Naive thymus-derived CD8-positive, alpha-beta T cell (primary cell): Measurements from ENCODE around the gene ITPKC. TPM values are rescaled to one million over a fixed set of nuclear protein-coding genes. Genes with fewer than 3 reads are reported as not detected.
"Not testable (repeated sequence)": the region's sequence is repeated elsewhere in the genome, so short reads cannot be mapped to it uniquely, and the experiment has no call there.

Experiments
- ATAC-seq, 2 donors: fragments of 150-1000 bp; cut with Tn5 transposase in 1 of 2; sonication (Bioruptor Pico), chemical (Tn5 transposase) in 1 of 2; 1 replicate in 1 of 2; 2 replicates in 1 of 2; pipeline ENCODE4 v1.10.0; 2021; ENCODE audit warnings: mild to moderate bottlenecking in 2 of 2, moderate library complexity in 2 of 2
- POLR2A ChIA-PET: fragments of 350-600 bp; sonication (Branson Sonifier 250); formaldehyde crosslinking; loops from one replicate; lab custom pipeline; 2021; ENCODE audit warnings: antibody characterized with exemption; lab: Charles Lee
- DNase-seq, 10 donors: peaks; one replicate each; pipeline versions ENCODE4 v3.0.0 to v3.0.0-alpha.2; 2020 to 2022
- H3K27ac Mint-ChIP-seq, 10 donors: one replicate each; pipeline ENCODE4 v1.8.0; 2020 to 2022; ENCODE audit warnings: mild to moderate bottlenecking in 10 of 10, mixed read lengths in 10 of 10, moderate library complexity in 4 of 10, inconsistent platforms in 1 of 10
- H3K27me3 Mint-ChIP-seq, 5 donors: one replicate each; pipeline ENCODE4 v1.8.0; 2021 to 2022; ENCODE audit warnings: mixed read lengths in 5 of 5
- H3K36me3 Mint-ChIP-seq, 3 donors: one replicate each; pipeline ENCODE4 v1.8.0; 2020 to 2022; ENCODE audit warnings: mixed read lengths in 3 of 3, mild to moderate bottlenecking in 2 of 3, inconsistent platforms in 1 of 3
- H3K4me1 Mint-ChIP-seq, 4 donors: one replicate each; pipeline ENCODE4 v1.8.0; 2021 to 2022; ENCODE audit warnings: mixed read lengths in 4 of 4
- H3K4me3 Mint-ChIP-seq, 10 donors: one replicate each; pipeline ENCODE4 v1.8.0; 2020 to 2022; ENCODE audit warnings: mild to moderate bottlenecking in 10 of 10, mixed read lengths in 10 of 10, moderate library complexity in 6 of 10, inconsistent platforms in 1 of 10
- H3K9me3 Mint-ChIP-seq, 9 donors: one replicate each; pipeline ENCODE4 v1.8.0; 2020 to 2022; ENCODE audit warnings: mixed read lengths in 9 of 9, mild to moderate bottlenecking in 3 of 9, inconsistent platforms in 1 of 9, moderate library complexity in 1 of 9
- polyA plus RNA-seq, 3 donors: library from polyadenylated mRNA; unstranded; fragments of 300-500 nt; fragmentation: Illumina TruSeq; gene quantifications; one replicate each; pipeline ENCODE4 v1.2.3, GENCODE V29; 2021
- total RNA-seq, 8 experiments: library from RNA in 2 of 8; stranded (reverse) in 2 of 8; gene quantifications; one replicate each; pipeline ENCODE4 v1.2.3 and lab custom pipeline; 2021 to 2026

Gene ITPKC
- total and polyA plus RNA-seq, 5 experiments from 2014 or later: 2.9 to 8.1 (median 5.7) TPM

GRCh38 chr19:40759352-40759751 lies 42.4 kb downstream of the ITPKC start:
- peaks cover 14 to 88% (median 36%) of the 10 kb centered on the region in 3 donors for H3K36me3 Mint-ChIP-seq
- POLR2A ChIA-PET: interaction anchor here (1.3 kb wide), 1 partner anchor 19 kb away, joined by 3 read pairs; the partner anchor contains the start of gene RAB4B
- H3K4me1 Mint-ChIP-seq: peaks cover 38 to 80% (median 69%) of the 10 kb centered on the region in 4 donors
- H3K27ac Mint-ChIP-seq: peak overlapping the region in 2 of 10 donors; percentile 51 to 68
- H3K4me3 Mint-ChIP-seq: no peak overlapping the region
- no peaks in the 10 kb centered on the region for H3K27me3 Mint-ChIP-seq
- ATAC-seq: no peak
- DNase-seq: no peak
- H3K9me3 Mint-ChIP-seq: no peaks in the 10 kb centered on the region

DNA sequence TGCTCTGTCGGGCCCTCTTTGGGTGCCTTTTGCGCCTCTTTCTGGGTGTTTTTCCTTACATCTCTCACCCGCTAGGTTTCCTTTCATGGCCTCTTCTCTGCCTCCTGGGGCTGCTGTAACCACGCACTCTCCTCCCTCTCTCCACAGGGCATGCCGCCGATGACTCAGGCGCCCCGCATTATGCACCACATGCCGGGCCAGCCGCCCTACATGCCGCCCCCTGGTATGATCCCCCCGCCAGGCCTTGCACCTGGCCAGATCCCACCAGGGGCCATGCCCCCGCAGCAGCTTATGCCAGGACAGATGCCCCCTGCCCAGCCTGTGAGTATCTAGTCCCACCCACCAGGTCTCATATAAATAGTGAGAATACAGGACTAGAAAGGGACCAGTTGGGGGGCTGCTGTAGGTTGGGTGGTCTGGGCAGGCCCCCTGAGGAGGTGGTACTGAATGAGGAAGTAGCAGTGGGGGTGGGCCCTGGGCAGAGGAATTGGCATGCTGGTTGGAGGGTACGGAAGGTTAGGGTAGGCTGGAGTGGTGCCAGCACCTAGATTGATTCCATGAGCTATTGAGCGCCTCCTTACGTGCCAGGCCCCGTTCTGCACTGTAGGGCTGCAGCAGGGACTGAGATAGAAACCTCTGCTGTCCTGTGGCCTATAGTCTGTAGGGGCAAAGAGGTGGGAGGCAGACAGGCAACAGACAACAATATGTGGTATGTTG lies 46.0 kb downstream of the ITPKC start:
- Mint-ChIP-seq H3K36me3 (peaks cover 14 to 89% (median 45%) of the 10 kb centered on the region in 3 donors), H3K27me3 (no peaks in the 10 kb centered on the region), H3K27ac (peak overlapping the region; percentile 75 to 93 (median 88)), H3K4me1 (peaks cover 34 to 69% (median 55%) of the 10 kb centered on the region in 4 donors), H3K4me3 (peak overlapping the region in 8 of 10 donors; percentile 27 to 58 (median 49)), H3K9me3 (no peaks in the 10 kb centered on the region)
- peak; percentile 38 to 60 for ATAC-seq
- POLR2A ChIA-PET: interaction anchor here (0.9 to 1.5 kb wide), 4 partner anchors 15 to 100 kb away, joined by 3 to 6 read pairs (median 4); partner anchors contain the start of genes EGLN2 and RAB4B
- peak in 1 of 10 donors; percentile 23 for DNase-seq

GRCh38 chr19:40763526-40763925 lies 46.6 kb downstream of the ITPKC start:
- Mint-ChIP-seq H3K4me3 (peak overlapping the region in 6 of 10 donors; percentile 32 to 58 (median 44)), H3K36me3 (peaks cover 14 to 84% (median 40%) of the 10 kb centered on the region in 3 donors), H3K27ac (peak overlapping the region; percentile 75 to 93 (median 88)), H3K9me3 (no peaks in the 10 kb centered on the region), H3K27me3 (no peaks in the 10 kb centered on the region), H3K4me1 (peaks cover 31 to 63% (median 50%) of the 10 kb centered on the region in 4 donors)
- ATAC-seq (no peak), DNase-seq (no peak)
- POLR2A ChIA-PET: interaction anchor here (0.9 to 1.5 kb wide), 4 partner anchors 14 to 101 kb away, joined by 3 to 6 read pairs (median 4); partner anchors contain the start of genes EGLN2 and RAB4B

DNA sequence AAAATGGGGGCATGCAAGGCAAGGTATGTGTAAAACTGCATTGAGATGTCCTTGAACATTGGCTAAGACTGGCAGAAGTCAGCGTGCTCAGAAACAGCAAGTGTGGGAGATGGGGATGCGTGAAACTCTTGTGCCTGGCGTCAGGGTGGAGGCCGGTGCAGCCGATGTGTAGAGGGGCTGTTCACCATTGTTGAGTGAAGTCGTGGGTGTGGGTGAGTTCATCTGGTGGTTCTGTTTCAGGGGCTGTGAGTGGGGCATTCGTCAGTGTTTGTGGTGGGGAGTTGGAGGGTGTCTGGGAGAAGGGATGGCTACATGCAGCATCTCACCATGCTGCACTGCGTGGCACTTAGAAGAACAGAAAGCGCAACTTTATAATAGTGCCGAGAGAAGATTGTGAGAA lies 47.1 kb downstream of the ITPKC start:
- DNase-seq (no peak), ATAC-seq (no peak)
- Mint-ChIP-seq H3K4me1 (peaks cover 31 to 64% (median 49%) of the 10 kb centered on the region in 4 donors), H3K4me3 (peak overlapping the region in 8 of 10 donors; percentile 7 to 65 (median 42)), H3K27ac (peak overlapping the region; percentile 75 to 93 (median 89)), H3K27me3 (no peaks in the 10 kb centered on the region), H3K36me3 (peaks cover 14 to 81% (median 40%) of the 10 kb centered on the region in 3 donors), H3K9me3 (no peaks in the 10 kb centered on the region)
- POLR2A ChIA-PET: interaction anchor here (1.3 kb wide), 2 partner anchors 55 to 101 kb away, joined by 3 to 4 read pairs; no protein-coding TSS in a partner anchor

- not testable (repeated sequence) for H3K9me3 Mint-ChIP-seq, H3K27me3 Mint-ChIP-seq, DNase-seq, ATAC-seq
- Mint-ChIP-seq H3K36me3 (peaks cover 20 to 64% (median 37%) of the 10 kb centered on the region in 3 donors), H3K4me3 (peak overlapping the region in 1 of 10 donors; percentile 43), H3K27ac (peak overlapping the region in 3 of 10 donors; percentile 19 to 43 (median 41)), H3K4me1 (peaks cover 36 to 67% (median 54%) of the 10 kb centered on the region in 4 donors)
- POLR2A ChIA-PET: interaction anchor here (0.6 to 2.3 kb wide), 5 partner anchors 11 to 497 kb away, joined by 3 to 8 read pairs (median 7); partner anchors contain the start of genes ACTMAP, RAB4B and SNRPA
Observed at GRCh38 chr19:40766385-40766784, 49.5 kb downstream of the ITPKC start.

GRCh38 chr19:40768869-40769268 lies 52.0 kb downstream of the ITPKC start:
- POLR2A ChIA-PET: interaction anchor here (1.4 kb wide), 1 partner anchor 9 kb away, joined by 4 read pairs; the partner anchor contains the start of gene RAB4B
- H3K9me3 Mint-ChIP-seq: peaks cover 0 to 4% (median 0%) of the 10 kb centered on the region in 9 donors
- no peak for DNase-seq
- peaks cover 9 to 40% (median 17%) of the 10 kb centered on the region in 3 donors for H3K36me3 Mint-ChIP-seq
- peaks cover 18 to 48% (median 34%) of the 10 kb centered on the region in 4 donors for H3K4me1 Mint-ChIP-seq
- H3K27ac Mint-ChIP-seq: peak overlapping the region in 3 of 10 donors; percentile 31 to 70 (median 49)
- H3K4me3 Mint-ChIP-seq: no peak overlapping the region
- ATAC-seq: no peak
- no peaks in the 10 kb centered on the region for H3K27me3 Mint-ChIP-seq

DNA sequence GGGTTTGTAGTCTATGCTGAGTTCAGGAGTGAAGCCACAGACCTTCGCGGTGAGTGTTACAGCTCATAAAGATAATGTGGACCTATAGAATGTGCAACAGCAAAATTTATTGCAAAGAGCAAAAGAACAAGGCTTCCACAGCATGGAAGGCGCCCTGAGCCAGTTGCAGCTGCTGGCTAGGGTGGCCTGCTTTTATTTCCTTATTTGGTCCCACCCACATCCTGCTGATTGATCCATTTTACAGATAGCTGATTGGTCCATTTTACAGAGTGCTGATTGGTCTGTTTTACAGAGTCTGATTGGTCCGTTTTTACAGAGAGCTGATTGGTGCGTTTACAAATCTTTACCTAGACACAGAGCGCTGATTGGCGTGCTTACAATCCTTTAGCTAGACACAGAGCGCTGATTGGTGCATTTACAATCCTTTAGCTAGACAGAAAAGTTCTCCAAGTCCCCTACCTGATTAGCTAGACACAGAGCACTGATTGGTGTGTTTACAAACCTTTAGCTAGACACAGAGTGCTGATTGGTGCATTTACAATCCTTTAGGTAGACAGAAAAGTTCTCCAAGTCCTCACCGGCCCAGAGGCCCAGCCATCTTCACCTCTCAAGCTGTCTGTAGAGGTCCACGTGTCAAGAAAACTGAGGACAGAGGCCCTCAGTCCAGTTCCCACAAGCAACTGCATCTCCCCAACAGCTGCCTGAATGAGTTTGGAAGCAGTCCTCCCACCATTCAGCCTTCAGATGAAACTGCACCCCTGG lies 54.4 kb downstream of the ITPKC start:
- POLR2A ChIA-PET: interaction anchor here (0.5 to 1.6 kb wide), 6 partner anchors 11 to 373 kb away, joined by 3 to 5 read pairs (median 4); partner anchors contain the start of gene ACTMAP
- Mint-ChIP-seq H3K4me3 (peak overlapping the region in 3 of 10 donors; percentile 16 to 41 (median 26)), H3K27ac (peak overlapping the region; percentile 24 to 86 (median 51)), H3K4me1 (peaks cover 8 to 28% (median 14%) of the 10 kb centered on the region in 4 donors), H3K36me3 (peaks cover 3 to 17% (median 6%) of the 10 kb centered on the region in 3 donors)
- not testable (repeated sequence) for H3K9me3 Mint-ChIP-seq, H3K27me3 Mint-ChIP-seq
- ATAC-seq (peak; percentile 46 to 74), DNase-seq (peak in 2 of 10 donors; percentile 41 to 52)

- H3K4me1 Mint-ChIP-seq: peaks cover 19 to 45% (median 41%) of the 10 kb centered on the region in 4 donors
- POLR2A ChIA-PET: interaction anchor here (1.2 to 6.4 kb wide), 2 partner anchors 15 to 26 kb away, joined by 3 to 301 read pairs; partner anchors contain the start of gene EGLN2
- ATAC-seq (no peak), DNase-seq (no peak)
- H3K27me3 Mint-ChIP-seq: peaks cover 0 to 2% (median 0%) of the 10 kb centered on the region in 5 donors
- peaks cover 3 to 9% (median 6%) of the 10 kb centered on the region in 3 donors for H3K36me3 Mint-ChIP-seq
- H3K27ac Mint-ChIP-seq: peak within 1 kb of the TSS in 7 of 10 donors; percentile 58 to 99 (median 80)
- peaks cover 0 to 4% (median 0%) of the 10 kb centered on the region in 9 donors for H3K9me3 Mint-ChIP-seq
- peak within 1 kb of the TSS in 3 of 10 donors; percentile 19 to 44 (median 40) for H3K4me3 Mint-ChIP-seq
Observed at GRCh38 chr19:40774916-40775631, 58.2 kb downstream of the ITPKC start, which contains the start of gene MIA. Gene MIA (plus strand): TSS chr19:40775521. CDS start chr19:40775543, 22 bp downstream.

DNA sequence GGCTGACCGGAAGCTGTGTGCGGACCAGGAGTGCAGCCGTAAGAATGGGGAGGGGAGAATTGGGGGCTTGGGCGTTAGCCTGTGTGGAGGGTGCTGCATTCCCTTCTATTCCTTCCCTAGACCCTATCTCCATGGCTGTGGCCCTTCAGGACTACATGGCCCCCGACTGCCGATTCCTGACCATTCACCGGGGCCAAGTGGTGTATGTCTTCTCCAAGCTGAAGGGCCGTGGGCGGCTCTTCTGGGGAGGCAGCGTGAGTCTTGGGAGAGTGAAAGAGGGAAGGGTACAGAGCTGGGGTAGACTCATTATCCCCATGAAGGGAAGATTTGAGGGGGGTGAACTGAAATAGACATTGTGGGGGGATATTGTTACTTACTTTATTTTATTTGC lies 58.7 kb downstream of the ITPKC start:
- Mint-ChIP-seq H3K4me3 (peak overlapping the region in 2 of 10 donors; percentile 11 to 44), H3K4me1 (peaks cover 21 to 48% (median 42%) of the 10 kb centered on the region in 4 donors), H3K9me3 (peaks cover 0 to 4% (median 0%) of the 10 kb centered on the region in 9 donors), H3K27me3 (peaks cover 0 to 2% (median 0%) of the 10 kb centered on the region in 5 donors), H3K36me3 (peaks cover 3 to 13% (median 6%) of the 10 kb centered on the region in 3 donors), H3K27ac (peak overlapping the region in 4 of 10 donors; percentile 48 to 82 (median 66))
- POLR2A ChIA-PET: interaction anchor here (6.4 kb wide), 1 partner anchor 26 kb away, joined by 301 read pairs; the partner anchor contains the start of gene EGLN2
- ATAC-seq (no peak), DNase-seq (no peak)

DNA sequence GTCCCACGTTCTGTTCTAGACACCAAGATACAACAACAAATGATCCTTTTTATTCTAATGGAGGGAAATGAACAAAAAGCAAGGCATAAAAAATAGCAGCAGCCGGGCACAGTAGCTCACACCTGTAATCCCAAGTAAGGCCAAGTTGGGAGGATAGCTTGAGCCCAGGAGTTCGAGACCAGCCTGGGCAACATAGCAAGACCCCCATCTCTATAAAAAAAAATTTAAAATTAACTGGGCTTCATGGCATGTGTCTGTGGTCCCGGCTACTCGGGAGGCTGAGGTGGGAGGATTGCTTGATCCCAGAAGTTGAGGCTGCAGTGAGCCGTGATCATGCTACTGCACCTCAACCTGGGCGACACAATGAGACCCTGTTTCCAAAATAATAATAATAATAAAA lies 59.5 kb downstream of the ITPKC start:
- POLR2A ChIA-PET: interaction anchor here (2.8 to 6.4 kb wide), 5 partner anchors 11 to 60 kb away, joined by 18 to 301 read pairs (median 22); partner anchors contain the start of genes ACTMAP, COQ8B, EGLN2 and ITPKC
- H3K27me3 Mint-ChIP-seq: peaks cover 0 to 2% (median 0%) of the 10 kb centered on the region in 5 donors
- ATAC-seq (no peak), DNase-seq (no peak)
- peak overlapping the region in 4 of 10 donors; percentile 19 to 96 (median 64) for H3K4me3 Mint-ChIP-seq
- H3K9me3 Mint-ChIP-seq: no peaks in the 10 kb centered on the region
- H3K4me1 Mint-ChIP-seq: peaks cover 22 to 43% (median 41%) of the 10 kb centered on the region in 4 donors
- H3K36me3 Mint-ChIP-seq: peaks cover 0 to 13% (median under 1%) of the 10 kb centered on the region in 3 donors
- peak overlapping the region in 7 of 10 donors; percentile 60 to 100 (median 97) for H3K27ac Mint-ChIP-seq
